Kidney tubule cell (primary cell): ENCODE results near the gene AUTS2.

Experiments
- DNase-seq: peaks from one replicate; pipeline ENCODE4 v3.0.0-alpha.2; 2018; ENCODE audit warnings: low spot score

AUTS2 gene

GRCh38 chr7:69656890-69657289 lies 58.6 kb downstream of the AUTS2 start:
- DNase-seq = peak; percentile 7

GRCh38 chr7:69657331-69657730 lies 59.1 kb downstream of the AUTS2 start:
- no peak for DNase-seq

DNA sequence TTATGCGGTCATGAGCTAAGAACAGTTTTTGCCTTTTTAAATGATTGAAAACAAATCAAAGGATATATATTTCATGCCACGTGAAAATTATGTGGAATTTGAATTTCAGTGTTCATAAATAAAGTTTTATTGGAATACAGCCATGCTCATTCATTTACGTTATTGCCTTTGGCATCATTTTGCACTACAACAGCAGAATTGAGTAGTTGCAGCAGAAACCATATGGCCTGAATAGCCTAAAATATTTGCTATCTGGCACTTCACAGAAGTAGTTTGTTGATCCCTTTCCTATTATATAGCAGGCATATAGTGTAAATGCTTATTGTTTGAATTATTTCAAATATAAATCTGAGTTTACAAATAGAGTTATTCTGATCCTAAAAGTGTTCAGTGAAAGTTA lies 59.7 kb downstream of the AUTS2 start:
- DNase-seq = no peak

DNA sequence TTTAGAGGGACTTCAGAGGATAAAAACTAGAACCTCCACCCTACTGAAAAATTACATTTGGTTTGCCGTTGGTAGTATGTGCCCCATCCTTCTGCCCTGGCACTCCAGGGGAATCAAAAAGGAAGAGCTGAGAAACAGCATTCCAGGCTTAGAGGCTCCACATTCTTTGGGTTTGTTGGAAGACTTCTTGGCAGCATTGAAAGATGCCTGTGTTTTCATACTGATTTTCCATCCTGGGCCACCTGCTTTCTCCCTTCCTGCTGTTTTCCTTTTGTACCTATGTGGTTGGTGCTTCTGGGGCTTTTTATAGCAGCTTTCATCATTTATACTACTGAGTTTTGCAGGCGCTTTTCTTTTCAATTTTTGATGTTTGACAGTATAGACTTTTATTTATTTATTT lies 61.7 kb downstream of the AUTS2 start:
- DNase-seq = no peak

DNA sequence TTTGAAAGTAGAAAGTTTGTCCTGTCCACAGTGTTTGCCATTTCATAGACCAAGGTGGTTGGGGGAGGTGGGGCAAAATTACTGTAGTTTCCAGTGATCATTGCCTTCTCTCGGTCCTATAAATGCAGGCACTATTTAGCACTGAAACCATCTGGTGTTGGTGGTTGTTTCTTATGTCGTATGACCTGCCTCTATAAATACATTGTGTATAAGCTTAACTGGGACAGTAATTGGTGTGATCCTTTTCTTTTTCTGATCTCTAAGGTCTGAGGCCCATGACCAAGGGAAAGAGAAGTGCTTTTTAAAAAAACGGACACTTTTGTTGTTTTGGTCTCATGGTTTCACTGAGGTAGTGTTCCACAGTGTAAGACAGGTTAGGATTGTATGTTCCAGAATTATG lies 63.1 kb downstream of the AUTS2 start:
- DNase-seq = no peak

- no peak for DNase-seq
Measured at GRCh38 chr7:69663911-69664832, 65.9 kb downstream of the AUTS2 start.

GRCh38 chr7:69665369-69665768 lies 67.1 kb downstream of the AUTS2 start:
- no peak for DNase-seq

- no peak for DNase-seq
Measured at GRCh38 chr7:69668339-69668870, 70.1 kb downstream of the AUTS2 start.

- no peak for DNase-seq
Measured at GRCh38 chr7:69670701-69671100, 72.4 kb downstream of the AUTS2 start.

DNA sequence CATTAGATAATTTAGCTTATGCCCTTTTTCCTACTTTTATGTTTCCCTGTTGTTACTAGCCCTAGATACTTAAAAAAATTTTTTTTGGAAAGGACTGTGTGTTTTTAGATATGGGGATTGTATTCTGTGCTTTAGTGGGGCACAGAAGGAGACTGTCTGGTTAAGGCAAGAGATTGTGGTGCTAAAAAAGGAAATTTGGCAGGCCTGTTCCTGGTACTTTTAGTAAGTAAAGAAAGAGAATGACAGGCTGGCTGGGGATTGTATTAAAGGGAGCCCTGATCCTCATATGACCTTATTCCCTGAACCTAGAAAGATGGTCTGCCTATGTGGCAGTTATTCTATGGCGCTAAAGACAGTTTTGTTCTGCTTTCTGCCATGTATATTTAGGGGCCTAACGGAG lies 74.8 kb downstream of the AUTS2 start:
- DNase-seq = no peak

GRCh38 chr7:69674701-69675182 lies 76.5 kb downstream of the AUTS2 start:
- DNase-seq = no peak

DNA sequence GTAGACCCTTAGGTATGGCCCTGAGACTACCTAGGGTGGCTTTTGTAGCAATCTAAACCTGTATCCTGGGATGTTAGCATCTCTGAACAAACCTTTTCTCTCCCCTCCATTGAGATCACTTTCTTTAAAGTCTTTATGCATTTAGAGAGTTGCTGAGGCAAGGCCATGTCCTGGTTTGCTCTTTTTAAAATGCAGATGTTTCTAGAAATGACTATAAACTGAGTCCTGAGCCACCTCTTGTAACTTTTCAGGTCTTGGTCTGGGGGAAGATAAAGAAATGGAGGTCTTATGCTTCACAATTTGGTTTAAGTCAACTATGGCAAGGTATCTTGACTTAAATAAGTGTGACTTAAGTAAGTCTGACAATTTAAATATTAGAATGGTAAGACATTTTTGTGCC lies 78.0 kb downstream of the AUTS2 start:
- no peak for DNase-seq

DNA sequence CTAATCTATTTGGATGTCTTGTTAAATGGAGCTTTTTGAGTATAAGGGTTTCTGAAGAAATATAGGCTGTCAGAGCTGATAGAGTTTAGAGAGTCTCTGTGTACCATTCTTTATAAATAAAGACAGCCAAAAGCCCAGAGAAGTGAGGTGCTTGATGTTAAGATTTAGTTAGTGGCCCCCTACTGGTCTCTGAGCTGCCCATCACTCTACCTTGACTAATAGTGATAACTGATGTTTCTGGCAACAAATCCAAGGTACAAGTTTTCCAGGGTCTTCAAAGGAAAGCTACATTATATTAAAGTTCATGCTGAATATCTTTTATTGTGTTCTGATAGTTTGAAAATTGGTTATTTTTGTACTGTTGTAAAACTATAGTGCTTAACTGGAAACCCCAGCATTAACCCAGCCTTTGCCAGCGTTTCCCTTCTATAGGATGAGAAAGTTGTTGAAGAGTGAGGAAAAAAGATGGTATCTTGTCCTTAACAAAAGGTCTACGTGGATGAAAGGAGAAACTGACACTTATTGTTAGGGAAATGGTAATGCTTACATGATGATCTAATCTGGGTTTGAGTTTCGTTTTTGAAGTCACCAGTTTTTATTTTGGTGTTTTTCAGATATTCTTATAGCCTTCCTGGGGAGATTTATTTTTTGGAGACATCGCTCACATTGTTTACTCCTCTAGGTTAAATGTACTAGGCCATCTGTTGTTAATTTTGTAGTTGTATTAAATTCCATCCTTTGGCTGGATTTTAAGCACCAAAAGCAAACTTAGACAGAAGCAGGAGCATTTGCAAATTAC lies 79.0 kb downstream of the AUTS2 start:
- DNase-seq = no peak

DNA sequence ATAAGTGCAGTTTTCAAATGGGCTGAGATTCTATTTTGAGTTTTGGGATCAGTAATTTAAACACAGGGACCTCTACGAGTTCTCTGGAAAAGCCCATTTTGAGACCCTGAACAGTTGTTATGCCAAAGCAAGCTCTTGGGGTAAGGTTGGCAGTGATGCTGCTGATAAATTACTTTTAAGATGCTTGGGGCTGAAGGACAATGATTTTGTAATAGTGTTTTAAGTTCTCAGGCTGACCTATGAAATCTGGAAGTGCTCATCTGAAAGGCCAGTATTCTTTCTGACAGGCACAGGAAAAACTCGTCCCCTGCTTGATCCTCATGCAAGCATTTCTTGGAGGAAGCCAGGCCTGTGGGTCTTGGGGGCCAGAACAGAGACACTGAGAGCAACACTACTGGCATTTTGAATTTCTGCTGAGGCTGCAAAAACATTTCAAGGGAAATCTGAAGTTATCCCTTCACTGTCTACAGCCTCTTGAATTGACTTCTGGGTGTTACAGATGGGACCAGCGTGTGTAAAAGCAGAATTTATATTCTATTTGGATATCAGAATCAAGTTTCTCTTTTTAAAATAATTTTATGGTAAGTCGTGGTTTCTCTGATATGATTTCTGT lies 79.7 kb downstream of the AUTS2 start:
- DNase-seq = no peak

GRCh38 chr7:69678494-69679187 lies 80.4 kb downstream of the AUTS2 start:
- DNase-seq = no peak

DNA sequence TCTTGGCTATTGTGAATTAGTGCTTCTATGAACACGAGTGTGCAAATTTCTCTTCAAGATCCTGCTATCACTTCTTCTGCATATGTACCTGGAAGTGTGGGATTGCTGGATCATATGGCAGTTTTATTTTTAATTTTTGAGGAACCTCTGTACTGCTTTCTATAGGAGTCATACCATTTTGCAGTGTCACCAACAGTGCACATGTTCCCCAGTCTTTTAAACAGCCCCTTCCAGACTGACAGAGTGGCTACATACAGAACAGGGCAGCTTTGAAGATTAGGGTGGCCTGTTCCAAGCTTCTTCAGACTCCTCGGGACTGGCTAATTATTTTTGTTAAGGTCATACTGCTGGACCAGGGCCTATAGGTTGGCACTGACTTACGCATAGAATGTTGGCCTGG lies 82.9 kb downstream of the AUTS2 start:
- no peak for DNase-seq

- no peak for DNase-seq
Measured at GRCh38 chr7:69682518-69682917, 84.2 kb downstream of the AUTS2 start.

- no peak for DNase-seq
Measured at GRCh38 chr7:69683002-69683401, 84.7 kb downstream of the AUTS2 start.

DNA sequence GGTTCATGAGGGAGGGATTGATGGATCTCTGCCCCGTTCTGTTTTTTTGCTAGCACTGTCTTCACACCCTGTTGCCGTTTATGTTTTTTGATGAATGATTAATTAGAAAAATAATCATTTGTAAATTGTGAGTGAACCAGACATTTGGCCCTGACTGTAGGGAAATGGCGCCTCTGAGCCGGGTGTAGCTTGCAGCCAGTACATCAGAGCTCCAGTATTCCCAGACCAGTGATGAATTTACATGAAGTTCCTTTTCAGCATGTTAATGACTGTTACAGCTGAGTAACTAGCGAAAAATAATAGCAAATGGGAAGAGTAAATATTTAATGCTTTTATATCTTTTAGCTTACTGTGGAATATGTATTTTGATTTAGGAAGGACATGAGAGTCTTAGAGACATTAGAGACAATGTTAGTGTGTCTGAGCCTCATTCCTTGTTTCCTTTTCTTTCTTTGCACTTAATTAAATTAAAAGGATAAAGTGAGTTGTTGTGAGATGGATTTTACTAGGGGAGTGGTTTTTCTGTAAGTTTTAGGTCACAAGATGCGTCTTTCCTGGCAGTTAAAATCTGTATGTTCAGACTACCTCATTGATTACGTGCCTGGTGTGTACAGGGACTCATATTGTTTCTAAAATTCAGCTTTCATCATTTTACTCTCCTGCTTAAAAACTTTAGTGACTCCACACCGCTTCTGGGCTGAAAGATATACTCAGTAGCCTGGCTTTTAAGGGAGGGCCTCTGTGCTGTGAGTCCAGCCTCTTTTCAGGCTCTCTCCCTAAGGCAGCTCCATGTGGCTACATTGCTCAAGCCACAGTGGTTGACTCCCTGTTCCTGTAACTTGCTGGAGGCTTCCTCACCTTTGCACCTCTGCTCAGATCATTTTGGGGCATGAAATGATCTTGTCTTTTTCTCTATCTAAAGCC lies 86.4 kb downstream of the AUTS2 start:
- DNase-seq = no peak

- no peak for DNase-seq
Measured at GRCh38 chr7:69685293-69685631, 87.0 kb downstream of the AUTS2 start.

GRCh38 chr7:69686366-69686765 lies 88.1 kb downstream of the AUTS2 start:
- no peak for DNase-seq
